ENCODE data around the gene INHBB.
"Not testable (repeated sequence)": the region's sequence is repeated elsewhere in the genome, so short reads cannot be mapped to it uniquely, and the experiment has no call there.

The INHBB gene

DNA sequence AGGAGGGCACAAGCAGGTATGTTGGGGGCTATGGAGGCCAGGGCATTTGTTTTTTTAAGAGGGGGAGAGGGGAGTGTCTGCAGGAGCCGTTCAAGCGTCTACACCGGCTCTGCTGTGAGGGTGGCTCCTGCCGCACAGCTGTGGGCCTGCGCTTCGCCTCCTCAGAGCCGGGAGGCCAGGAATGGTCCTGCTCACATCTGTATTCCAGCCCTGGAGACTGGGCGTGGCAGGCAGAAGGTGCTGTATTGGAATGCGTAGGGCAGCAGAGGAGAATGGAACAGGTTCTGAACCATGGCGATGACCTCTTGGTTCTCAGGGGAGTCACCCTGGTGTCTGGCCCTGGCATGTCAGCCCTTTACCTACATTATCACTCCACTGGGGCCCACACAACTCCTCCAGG, 26.8 kb upstream of the INHBB start:
- in situ Hi-C loops (cut with MboI; ENCODE audit: low sequenced_read_pairs, unreplicated experiment), result no loop called here
- TF ChIP-seq, protein P1, sequence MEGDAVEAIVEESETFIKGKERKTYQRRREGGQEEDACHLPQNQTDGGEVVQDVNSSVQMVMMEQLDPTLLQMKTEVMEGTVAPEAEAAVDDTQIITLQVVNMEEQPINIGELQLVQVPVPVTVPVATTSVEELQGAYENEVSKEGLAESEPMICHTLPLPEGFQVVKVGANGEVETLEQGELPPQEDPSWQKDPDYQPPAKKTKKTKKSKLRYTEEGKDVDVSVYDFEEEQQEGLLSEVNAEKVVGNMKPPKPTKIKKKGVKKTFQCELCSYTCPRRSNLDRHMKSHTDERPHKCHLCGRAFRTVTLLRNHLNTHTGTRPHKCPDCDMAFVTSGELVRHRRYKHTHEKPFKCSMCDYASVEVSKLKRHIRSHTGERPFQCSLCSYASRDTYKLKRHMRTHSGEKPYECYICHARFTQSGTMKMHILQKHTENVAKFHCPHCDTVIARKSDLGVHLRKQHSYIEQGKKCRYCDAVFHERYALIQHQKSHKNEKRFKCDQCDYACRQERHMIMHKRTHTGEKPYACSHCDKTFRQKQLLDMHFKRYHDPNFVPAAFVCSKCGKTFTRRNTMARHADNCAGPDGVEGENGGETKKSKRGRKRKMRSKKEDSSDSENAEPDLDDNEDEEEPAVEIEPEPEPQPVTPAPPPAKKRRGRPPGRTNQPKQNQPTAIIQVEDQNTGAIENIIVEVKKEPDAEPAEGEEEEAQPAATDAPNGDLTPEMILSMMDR (IDR thresholded peaks at IDR 0.05; ENCODE audit: borderline replicate concordance, control extremely low read depth, extremely low read depth, insufficient read depth, missing control alignments), result no peak

DNA sequence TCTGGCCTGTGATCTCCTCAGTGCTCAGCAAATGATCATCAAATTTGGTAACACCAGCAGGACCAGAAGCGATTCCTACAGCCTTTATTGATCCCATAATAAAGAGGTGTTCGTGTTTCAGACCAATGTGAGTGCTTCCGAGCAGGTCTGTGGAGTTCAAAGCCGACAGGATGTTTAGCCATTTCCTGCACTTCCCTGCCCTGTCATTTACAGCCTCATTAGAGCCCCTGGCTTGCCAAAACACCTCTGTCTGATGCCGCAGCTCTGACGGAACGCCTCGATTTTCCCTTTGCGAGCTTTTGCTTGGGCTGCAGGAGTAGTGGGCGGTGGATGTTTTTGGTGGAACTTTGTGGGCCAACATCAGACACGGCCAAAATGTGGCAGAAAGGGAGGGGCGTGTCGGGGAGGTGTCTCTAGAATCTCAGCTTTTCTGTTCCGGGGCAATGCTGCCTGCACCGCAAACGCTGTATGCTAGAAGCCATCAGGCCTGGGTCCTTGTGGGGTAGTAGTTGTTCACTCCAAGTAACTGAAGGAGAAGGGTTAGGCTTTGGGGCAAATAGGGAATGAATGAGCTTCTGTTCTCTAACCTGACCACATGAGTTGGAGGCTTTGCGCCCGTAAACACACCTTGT, 26.1 kb upstream of the INHBB start:
- in situ Hi-C loops (cut with MboI; ENCODE audit: low sequenced_read_pairs, unreplicated experiment), result no loop called here
- TF ChIP-seq, protein P1 (IDR thresholded peaks at IDR 0.05; ENCODE audit: borderline replicate concordance, control extremely low read depth, extremely low read depth, insufficient read depth, missing control alignments), result no peak

More for the DNA sequence above, 26.8 kb upstream of the INHBB start:
- DNase-seq (ENCODE audit: low spot score), result no peak

DNA sequence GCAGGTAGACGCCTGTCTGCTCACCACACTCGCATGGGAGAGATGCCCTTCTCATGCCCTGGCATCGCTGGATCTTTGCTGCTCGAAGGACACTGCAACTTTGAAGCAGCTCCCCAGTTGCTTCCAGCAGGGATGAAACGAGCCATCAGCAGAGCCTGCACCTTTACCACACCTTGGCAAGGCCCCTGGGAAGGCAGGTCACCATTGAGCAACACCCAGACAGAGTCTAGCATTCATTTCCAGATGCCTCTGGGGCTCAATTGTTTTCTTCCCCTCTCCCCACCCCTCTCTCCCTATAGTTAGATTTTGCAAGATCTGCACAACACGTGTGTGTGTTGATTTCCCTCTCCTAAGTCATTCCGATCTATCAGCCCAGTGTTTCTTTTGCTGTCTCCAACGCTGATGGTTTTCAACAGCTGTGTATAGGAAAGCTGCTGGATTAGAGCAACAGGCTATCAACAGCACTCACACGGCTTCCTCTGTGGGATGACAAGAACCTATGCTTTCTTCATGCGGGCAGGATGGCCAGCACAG, 25.6 kb upstream of the INHBB start:
- DNase-seq (ENCODE audit: low spot score), result no peak
- TF ChIP-seq, protein P1 (IDR thresholded peaks at IDR 0.05; ENCODE audit: borderline replicate concordance, control extremely low read depth, extremely low read depth, insufficient read depth, missing control alignments), result no peak
- in situ Hi-C loops (cut with MboI; ENCODE audit: low sequenced_read_pairs, unreplicated experiment), result no loop called here

More for the DNA sequence above, 26.1 kb upstream of the INHBB start:
- DNase-seq (ENCODE audit: low spot score), result no peak

DNA sequence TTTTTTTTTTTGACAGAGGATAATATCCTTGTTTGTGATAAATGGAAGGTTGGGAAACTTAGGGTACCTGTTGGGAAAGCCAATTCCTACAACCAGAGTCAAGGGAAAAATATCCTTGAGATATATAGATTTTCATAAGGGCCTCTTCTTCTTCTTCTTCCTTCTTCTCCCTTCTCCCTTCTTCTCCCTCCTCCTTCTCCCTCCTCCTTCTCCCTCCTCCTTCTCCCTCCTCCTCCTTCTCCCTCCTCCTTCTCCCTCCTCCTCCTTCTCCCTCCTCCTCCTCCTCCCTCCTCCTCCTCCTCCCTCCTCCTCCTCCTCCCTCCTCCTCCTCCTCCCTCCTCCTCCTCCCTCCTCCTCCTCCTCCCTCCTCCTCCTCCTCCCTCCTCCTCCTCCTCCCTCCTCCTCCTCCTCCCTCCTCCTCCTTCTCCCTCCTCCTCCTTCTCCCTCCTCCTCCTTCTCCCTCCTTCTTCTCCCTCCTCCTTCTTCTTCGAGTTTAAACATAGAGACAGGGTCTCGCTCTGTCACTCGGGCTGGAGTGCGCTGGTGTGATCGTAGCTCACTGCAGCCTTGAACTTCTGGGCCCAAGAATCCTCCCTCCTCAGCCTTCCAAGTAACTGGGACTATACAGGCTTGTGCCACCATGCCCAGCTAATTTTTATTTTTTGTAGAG, 24.9 kb upstream of the INHBB start:
- DNase-seq (ENCODE audit: low spot score); in situ Hi-C loops (cut with MboI; ENCODE audit: low sequenced_read_pairs, unreplicated experiment): not testable (repeated sequence)

DNA sequence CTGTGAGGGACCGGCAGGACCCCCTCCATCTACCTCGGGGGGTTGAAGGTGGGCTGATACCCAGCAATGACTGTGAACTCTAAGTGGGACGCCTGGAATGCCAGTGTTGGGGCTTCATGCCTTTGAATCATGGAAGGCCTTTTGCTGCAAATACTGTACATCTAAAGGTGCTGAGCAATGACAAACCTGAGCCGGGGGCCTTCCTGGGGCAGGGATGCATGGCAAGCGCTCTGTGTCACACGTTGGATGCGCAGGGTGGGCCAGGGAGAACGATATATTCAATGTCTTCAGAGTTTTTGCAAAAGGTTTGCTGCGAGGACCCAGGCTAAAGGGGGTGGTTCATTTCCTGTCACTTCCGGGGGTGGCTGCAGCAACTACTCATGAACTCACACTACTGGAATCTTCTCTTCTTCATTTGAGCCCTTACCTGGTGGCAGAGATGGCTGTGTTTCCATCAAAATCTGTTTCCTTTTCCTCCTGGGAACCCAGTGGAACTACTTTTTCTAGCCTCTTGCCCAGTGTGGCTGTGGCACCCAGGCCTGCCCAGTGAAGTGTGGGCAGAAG, 24.1 kb upstream of the INHBB start:
- in situ Hi-C loops (cut with MboI; ENCODE audit: low sequenced_read_pairs, unreplicated experiment), result no loop called here
- TF ChIP-seq, protein P1 (IDR thresholded peaks at IDR 0.05; ENCODE audit: borderline replicate concordance, control extremely low read depth, extremely low read depth, insufficient read depth, missing control alignments), result no peak
- DNase-seq (ENCODE audit: low spot score), result no peak

DNA sequence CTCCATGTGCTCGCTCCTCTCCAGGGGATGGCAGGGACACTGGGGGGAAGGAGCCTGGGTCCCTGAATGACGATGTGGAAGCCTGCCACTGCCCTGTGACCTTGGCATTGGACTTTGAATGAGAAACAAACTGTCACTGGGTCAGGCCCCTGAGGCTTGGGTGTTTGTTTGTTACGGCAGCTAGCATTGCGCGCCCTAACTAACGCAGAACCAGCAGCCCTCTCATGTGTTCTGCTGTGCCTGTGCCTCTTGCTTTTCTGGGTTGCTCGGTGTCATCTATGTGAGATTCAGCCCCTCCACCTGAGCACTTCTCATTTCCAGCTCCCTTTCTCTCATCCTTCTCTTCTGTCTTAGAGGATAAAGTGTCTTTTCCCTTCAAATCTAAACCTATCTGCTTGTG, 23.6 kb upstream of the INHBB start:
- no peak for DNase-seq (ENCODE audit: low spot score)
- in situ Hi-C loops (cut with MboI; ENCODE audit: low sequenced_read_pairs, unreplicated experiment), result no loop called here

More for the DNA sequence above, 23.6 kb upstream of the INHBB start:
- TF ChIP-seq, protein P1 (IDR thresholded peaks at IDR 0.05; ENCODE audit: borderline replicate concordance, control extremely low read depth, extremely low read depth, insufficient read depth, missing control alignments), result no peak
